GM18502 (cell line): Measurements from ENCODE around the gene LTBR.

Experiments used
- ATAC-seq: cut with Tn5 transposase; IDR thresholded peaks from one replicate; pipeline ENCODE4 v1.9.1; 2021; ENCODE audit warnings: mild to moderate bottlenecking; ENCODE audit not compliant: unreplicated experiment, poor library complexity

LTBR gene

GRCh38 chr12:6380141-6381121 lies 3.5 kb upstream of the LTBR start:
- no peak for ATAC-seq

- ATAC-seq, result no peak
These were observed 1.6 kb upstream of the LTBR start for GRCh38 chr12:6382371-6382770.

GRCh38 chr12:6382982-6383381 lies 980 bp upstream of the LTBR start:
- no peak for ATAC-seq

- no peak for ATAC-seq
These were observed 806 bp downstream of the LTBR start for GRCh38 chr12:6384499-6385436.

- ATAC-seq, result no peak
These were observed 2.1 kb downstream of the LTBR start for GRCh38 chr12:6386038-6386437.

GRCh38 chr12:6386491-6386890 lies 2.5 kb downstream of the LTBR start:
- no peak for ATAC-seq

- ATAC-seq, result no peak
These were observed 3.6 kb downstream of the LTBR start for GRCh38 chr12:6387541-6387940.

GRCh38 chr12:6390084-6390799 lies 6.3 kb downstream of the LTBR start:
- no peak for ATAC-seq

GRCh38 chr12:6391013-6391412 lies 7.1 kb downstream of the LTBR start:
- ATAC-seq, result no peak

GRCh38 chr12:6392504-6392903 lies 8.5 kb downstream of the LTBR start:
- no peak for ATAC-seq

GRCh38 chr12:6393109-6393508 lies 9.1 kb downstream of the LTBR start:
- ATAC-seq, result no peak

- ATAC-seq, result no peak
These were observed 10.4 kb downstream of the LTBR start for GRCh38 chr12:6394398-6394797.

GRCh38 chr12:6396031-6396430 lies 12.1 kb downstream of the LTBR start:
- no peak for ATAC-seq

GRCh38 chr12:6399884-6400644 lies 16.1 kb downstream of the LTBR start:
- no peak for ATAC-seq

GRCh38 chr12:6404390-6404789 lies 20.4 kb downstream of the LTBR start:
- ATAC-seq, result no peak

GRCh38 chr12:6405963-6406362 lies 22.0 kb downstream of the LTBR start:
- ATAC-seq, result no peak

GRCh38 chr12:6407236-6407954 lies 23.4 kb downstream of the LTBR start:
- ATAC-seq, result no peak

GRCh38 chr12:6416596-6416995 lies 32.6 kb downstream of the LTBR start:
- ATAC-seq, result no peak

GRCh38 chr12:6418796-6419195 lies 34.8 kb downstream of the LTBR start:
- no peak for ATAC-seq
